Lower leg skin (tissue), 3 donors: ENCODE data around the gene YPEL5.

Experiments used
- POLR2A ChIP-seq, 2 donors: fragments of 450-650 bp; IDR thresholded peaks; one replicate each; pipeline ENCODE4 v1.6.1; 2016 to 2017; ENCODE audit warnings: antibody characterized with exemption in 2 of 2, mild to moderate bottlenecking in 1 of 2, moderate library complexity in 1 of 2
- TF ChIP-seq, protein P1 (sequence below), 3 donors: fragments of 450-650 bp; IDR thresholded peaks; one replicate each; pipeline ENCODE4 v1.5.1; 2016; ENCODE audit warnings: antibody characterized with exemption in 3 of 3, mild to moderate bottlenecking in 3 of 3, moderate library complexity in 2 of 3

DNA sequence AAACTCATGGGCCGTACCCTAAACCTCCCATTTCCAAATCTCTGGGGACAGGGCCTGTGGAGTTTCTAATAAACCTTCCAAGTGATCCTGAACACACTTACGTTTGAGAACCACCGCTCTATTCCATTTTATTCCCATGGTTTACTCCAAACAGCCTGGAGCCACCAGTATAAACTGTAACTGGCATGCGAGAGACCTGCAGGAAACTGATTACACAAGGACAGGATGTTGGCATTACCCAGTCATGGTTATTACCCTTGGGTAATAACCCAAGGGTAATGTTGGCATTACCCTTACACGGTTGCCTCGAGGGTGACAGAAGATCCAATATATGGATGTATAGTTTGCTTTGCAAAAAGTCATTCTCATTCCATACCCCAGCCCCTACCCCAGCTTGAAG, 37.0 kb upstream of the YPEL5 start:
- TF ChIP-seq, protein P1, sequence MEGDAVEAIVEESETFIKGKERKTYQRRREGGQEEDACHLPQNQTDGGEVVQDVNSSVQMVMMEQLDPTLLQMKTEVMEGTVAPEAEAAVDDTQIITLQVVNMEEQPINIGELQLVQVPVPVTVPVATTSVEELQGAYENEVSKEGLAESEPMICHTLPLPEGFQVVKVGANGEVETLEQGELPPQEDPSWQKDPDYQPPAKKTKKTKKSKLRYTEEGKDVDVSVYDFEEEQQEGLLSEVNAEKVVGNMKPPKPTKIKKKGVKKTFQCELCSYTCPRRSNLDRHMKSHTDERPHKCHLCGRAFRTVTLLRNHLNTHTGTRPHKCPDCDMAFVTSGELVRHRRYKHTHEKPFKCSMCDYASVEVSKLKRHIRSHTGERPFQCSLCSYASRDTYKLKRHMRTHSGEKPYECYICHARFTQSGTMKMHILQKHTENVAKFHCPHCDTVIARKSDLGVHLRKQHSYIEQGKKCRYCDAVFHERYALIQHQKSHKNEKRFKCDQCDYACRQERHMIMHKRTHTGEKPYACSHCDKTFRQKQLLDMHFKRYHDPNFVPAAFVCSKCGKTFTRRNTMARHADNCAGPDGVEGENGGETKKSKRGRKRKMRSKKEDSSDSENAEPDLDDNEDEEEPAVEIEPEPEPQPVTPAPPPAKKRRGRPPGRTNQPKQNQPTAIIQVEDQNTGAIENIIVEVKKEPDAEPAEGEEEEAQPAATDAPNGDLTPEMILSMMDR (IDR thresholded peaks at IDR 0.05): no peak
- no peak for TF ChIP-seq POLR2A (IDR thresholded peaks at IDR 0.05)
